Measurements from ENCODE around the gene NCSTN.

NCSTN gene

GRCh38 chr1:160407839-160408801, 64.9 kb downstream of the NCSTN start:
- no peak for DNase-seq
